BJ (cell line): Measurements from ENCODE around the gene SERPINA12. TPM values are rescaled to one million over a fixed set of nuclear protein-coding genes. Genes with fewer than 3 reads are reported as not detected.

ENCODE experiments used
- CTCF ChIA-PET: fragments of 350-600 bp; formaldehyde crosslinking; extraction: SDS; loops from one replicate; lab custom pipeline; 2021; ENCODE audit warnings: antibody characterized with exemption, inconsistent platforms; lab: Yijun Ruan, JAX
- POLR2A ChIA-PET: fragments of 300-600 bp; sonication (Branson Sonifier 250); formaldehyde crosslinking; extraction: SDS; loops from one replicate; lab custom pipeline; 2021; ENCODE audit warnings: antibody characterized with exemption; lab: Charles Lee
- DNase-seq: peaks from one replicate; pipeline ENCODE4 v3.0.0-alpha.2; 2011; ENCODE audit warnings: low read depth
- H3K27me3 ChIP-seq: 2 replicates; pipeline ENCODE4 v1.6.0; 2011; ENCODE audit warnings: low read length; ENCODE audit not compliant: control insufficient read depth, insufficient read depth
- H3K36me3 ChIP-seq: 2 replicates; pipeline ENCODE4 v1.5.1; 2011; ENCODE audit warnings: low read length; ENCODE audit not compliant: control insufficient read depth, insufficient read depth
- H3K4me3 ChIP-seq: 2 replicates; pipeline ENCODE4 v1.5.1; 2011; ENCODE audit warnings: low read depth, mild to moderate bottlenecking, control low read depth, low read length
- polyA plus RNA-seq: library from polyadenylated mRNA; depleted of rRNA; stranded (reverse); fragments of >200 nt; gene quantifications from 2 replicates; pipeline ENCODE4 v1.2.3, GENCODE V29; 2011
- TF ChIP-seq, protein P1 (sequence below): IDR thresholded peaks from 2 replicates; pipeline ENCODE4 v1.5.1; 2011; ENCODE audit warnings: low read depth, mild to moderate bottlenecking, control low read depth, inconsistent platforms, low read length, moderate library complexity; ENCODE audit not compliant: insufficient read depth

The SERPINA12 gene
- polyA plus RNA-seq, 1 experiment = not detected

- DNase-seq = no peak
- TF ChIP-seq, protein P1, sequence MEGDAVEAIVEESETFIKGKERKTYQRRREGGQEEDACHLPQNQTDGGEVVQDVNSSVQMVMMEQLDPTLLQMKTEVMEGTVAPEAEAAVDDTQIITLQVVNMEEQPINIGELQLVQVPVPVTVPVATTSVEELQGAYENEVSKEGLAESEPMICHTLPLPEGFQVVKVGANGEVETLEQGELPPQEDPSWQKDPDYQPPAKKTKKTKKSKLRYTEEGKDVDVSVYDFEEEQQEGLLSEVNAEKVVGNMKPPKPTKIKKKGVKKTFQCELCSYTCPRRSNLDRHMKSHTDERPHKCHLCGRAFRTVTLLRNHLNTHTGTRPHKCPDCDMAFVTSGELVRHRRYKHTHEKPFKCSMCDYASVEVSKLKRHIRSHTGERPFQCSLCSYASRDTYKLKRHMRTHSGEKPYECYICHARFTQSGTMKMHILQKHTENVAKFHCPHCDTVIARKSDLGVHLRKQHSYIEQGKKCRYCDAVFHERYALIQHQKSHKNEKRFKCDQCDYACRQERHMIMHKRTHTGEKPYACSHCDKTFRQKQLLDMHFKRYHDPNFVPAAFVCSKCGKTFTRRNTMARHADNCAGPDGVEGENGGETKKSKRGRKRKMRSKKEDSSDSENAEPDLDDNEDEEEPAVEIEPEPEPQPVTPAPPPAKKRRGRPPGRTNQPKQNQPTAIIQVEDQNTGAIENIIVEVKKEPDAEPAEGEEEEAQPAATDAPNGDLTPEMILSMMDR = no peak
- Histone ChIP-seq H3K27me3 (no peaks in the 10 kb centered on the region), H3K36me3 (no peaks in the 10 kb centered on the region), H3K4me3 (no peak overlapping the region)
- ChIA-PET CTCF (no interaction called here), POLR2A (no interaction called here)
Observed at GRCh38 chr14:94480809-94481208, 28.5 kb downstream of the SERPINA12 start.

GRCh38 chr14:94478420-94478819 is 30.8 kb downstream of the SERPINA12 start:
- Histone ChIP-seq H3K27me3 (no peaks in the 10 kb centered on the region), H3K36me3 (no peaks in the 10 kb centered on the region), H3K4me3 (no peak overlapping the region)
- TF ChIP-seq, protein P1 = no peak
- ChIA-PET POLR2A (no interaction called here), CTCF (interaction anchor here (1.1 to 1.6 kb wide), 2 partner anchors 8 to 120 kb away, joined by 3 to 12 read pairs; no protein-coding TSS in a partner anchor)
- DNase-seq = no peak

GRCh38 chr14:94476023-94476422 is 33.2 kb downstream of the SERPINA12 start, which contains the start of gene SERPINA9:
SERPINA9 (minus strand) TSS chr14:94476197; CDS start chr14:94469840, 6,357 bp downstream.
- no peak for DNase-seq
- Histone ChIP-seq H3K36me3 (no peaks in the 10 kb centered on the region), H3K27me3 (no peaks in the 10 kb centered on the region), H3K4me3 (no peak within 1 kb of the TSS)
- TF ChIP-seq, protein P1 = no peak
- CTCF ChIA-PET = interaction anchor here (0.9 to 2.7 kb wide), 3 partner anchors 10 to 121 kb away, joined by 3 to 16 read pairs (median 5); no protein-coding TSS in a partner anchor
- POLR2A ChIA-PET = no interaction called here

DNA sequence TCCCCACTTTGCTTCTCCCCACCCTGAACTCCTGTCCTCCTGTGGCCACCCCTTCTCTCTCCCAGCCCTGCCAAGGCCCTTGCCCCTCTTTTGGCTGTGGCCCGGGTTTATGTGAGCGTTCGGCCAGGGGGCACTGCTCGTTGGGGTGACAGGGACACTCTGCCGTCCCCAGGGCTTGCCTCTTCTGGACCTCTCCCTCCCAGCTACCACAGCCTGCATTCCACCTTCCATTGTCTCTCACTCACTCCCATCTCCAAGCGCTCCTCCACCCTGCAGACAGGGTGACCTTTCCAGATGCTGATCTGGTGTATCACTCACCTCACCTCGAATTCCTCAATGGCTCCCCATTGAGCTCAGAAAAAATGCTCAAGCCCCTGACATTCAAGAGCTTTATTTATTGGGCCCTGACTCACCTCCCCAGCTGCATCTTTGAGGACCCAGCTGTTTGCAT is 34.7 kb downstream of the SERPINA12 start:
- no peak for DNase-seq

GRCh38 chr14:94473666-94474410 is 35.4 kb downstream of the SERPINA12 start:
- no peak overlapping the region for H3K4me3 ChIP-seq
- no peak for DNase-seq
- no peaks in the 10 kb centered on the region for H3K36me3 ChIP-seq
- TF ChIP-seq, protein P1 = no peak
- POLR2A ChIA-PET = no interaction called here
- no peaks in the 10 kb centered on the region for H3K27me3 ChIP-seq
- CTCF ChIA-PET = interaction anchor here (1.8 to 2.7 kb wide), 2 partner anchors 12 kb away, joined by 6 to 16 read pairs; no protein-coding TSS in a partner anchor

More for the DNA sequence above, 34.7 kb downstream of the SERPINA12 start:
- H3K27me3 ChIP-seq = no peaks in the 10 kb centered on the region
- ChIA-PET POLR2A (no interaction called here), CTCF (interaction anchor here (2.7 kb wide), 1 partner anchor 11 kb away, joined by 16 read pairs; no protein-coding TSS in a partner anchor)
- TF ChIP-seq, protein P1 = no peak
- H3K4me3 ChIP-seq = no peak overlapping the region
- H3K36me3 ChIP-seq = no peaks in the 10 kb centered on the region
